ENCODE measurements around the gene MAPK8.

The MAPK8 gene

GRCh38 chr10:48449501-48450232, 143.2 kb downstream of the MAPK8 start:
- no peak for DNase-seq
- Histone ChIP-seq H3K27ac (no peak overlapping the region), H3K36me3 (replicated peaks) (peaks cover 49% of the 10 kb centered on the region), H3K4me3 (ENCODE audit: low read depth, low read length) (no peak overlapping the region), H3K27me3 (replicated peaks) (no peaks in the 10 kb centered on the region)
- in situ Hi-C loops (cut with HindIII; ENCODE audit: low pct_ligation_motif_present, low sequenced_read_pairs), result no loop called here
- no peak for TF ChIP-seq CTCF (IDR thresholded peaks at IDR 0.05; ENCODE audit: low read depth, low read length, missing control alignments)

- TF ChIP-seq CTCF (IDR thresholded peaks at IDR 0.05; ENCODE audit: low read depth, low read length, missing control alignments), result no peak
- in situ Hi-C loops (cut with HindIII; ENCODE audit: low pct_ligation_motif_present, low sequenced_read_pairs), result no loop called here
- Histone ChIP-seq H3K27me3 (replicated peaks) (no peaks in the 10 kb centered on the region), H3K27ac (no peak overlapping the region), H3K36me3 (replicated peaks) (peaks cover 46% of the 10 kb centered on the region), H3K4me3 (ENCODE audit: low read depth, low read length) (no peak overlapping the region)
- DNase-seq, result no peak
These were observed 143.8 kb downstream of the MAPK8 start for GRCh38 chr10:48450233-48450740.

- no peak for TF ChIP-seq CTCF (IDR thresholded peaks at IDR 0.05; ENCODE audit: low read depth, low read length, missing control alignments)
- Histone ChIP-seq H3K27me3 (replicated peaks) (no peaks in the 10 kb centered on the region), H3K4me3 (ENCODE audit: low read depth, low read length) (no peak overlapping the region), H3K27ac (no peak overlapping the region), H3K36me3 (replicated peaks) (peaks cover 41% of the 10 kb centered on the region)
- in situ Hi-C loops (cut with HindIII; ENCODE audit: low pct_ligation_motif_present, low sequenced_read_pairs), result no loop called here
- no peak for DNase-seq
These were observed 144.4 kb downstream of the MAPK8 start for GRCh38 chr10:48450741-48451466.

- H3K36me3 ChIP-seq (replicated peaks), result peaks cover 32% of the 10 kb centered on the region
- H3K27ac ChIP-seq, result no peak overlapping the region
- H3K27me3 ChIP-seq (replicated peaks), result no peaks in the 10 kb centered on the region
- H3K4me3 ChIP-seq (ENCODE audit: low read depth, low read length), result no peak overlapping the region
- no peak for TF ChIP-seq CTCF (IDR thresholded peaks at IDR 0.05; ENCODE audit: low read depth, low read length, missing control alignments)
- no peak for DNase-seq
- in situ Hi-C loops (cut with HindIII; ENCODE audit: low pct_ligation_motif_present, low sequenced_read_pairs), result no loop called here
These were observed 145.7 kb downstream of the MAPK8 start for GRCh38 chr10:48451969-48452878.

GRCh38 chr10:48452879-48453412, 146.5 kb downstream of the MAPK8 start:
- no peak for TF ChIP-seq CTCF (IDR thresholded peaks at IDR 0.05; ENCODE audit: low read depth, low read length, missing control alignments)
- H3K36me3 ChIP-seq (replicated peaks), result peaks cover 28% of the 10 kb centered on the region
- no peaks in the 10 kb centered on the region for H3K27me3 ChIP-seq (replicated peaks)
- in situ Hi-C loops (cut with HindIII; ENCODE audit: low pct_ligation_motif_present, low sequenced_read_pairs), result no loop called here
- H3K4me3 ChIP-seq (ENCODE audit: low read depth, low read length), result no peak overlapping the region
- H3K27ac ChIP-seq, result no peak overlapping the region
- DNase-seq, result no peak
